DMS153 treated with DMSO at 0.1 percent for 48 hours (cell line): Measurements from ENCODE around the gene MTERF1.
"Not testable (repeated sequence)": the region's sequence is repeated elsewhere in the genome, so short reads cannot be mapped to it uniquely, and the experiment has no call there.

ENCODE experiments used
- DNase-seq: peaks from one replicate; lab custom pipeline; 2025; ENCODE audit not compliant: unreplicated experiment; lab: John Stamatoyannopoulos, UW

MTERF1 gene

GRCh38 chr7:91880413-91881241 is at the start of gene MTERF1:
Gene MTERF1 (minus strand): TSS chr7:91880702. CDS start chr7:91880083, 619 bp downstream.
- peak; percentile 88 for DNase-seq

GRCh38 chr7:91929463-91929862 is 49.0 kb upstream of the MTERF1 start:
- DNase-seq, result no peak

- no peak for DNase-seq
Measured at GRCh38 chr7:91927912-91928311, 47.4 kb upstream of the MTERF1 start.

- no peak for DNase-seq
Measured at GRCh38 chr7:91922857-91923256, 42.4 kb upstream of the MTERF1 start.

- no peak for DNase-seq
Measured at GRCh38 chr7:91918356-91918755, 37.9 kb upstream of the MTERF1 start.

- DNase-seq, result no peak
Measured at GRCh38 chr7:91916051-91916440, 35.5 kb upstream of the MTERF1 start.

GRCh38 chr7:91915401-91916050 is 35.0 kb upstream of the MTERF1 start:
- DNase-seq, result no peak

- DNase-seq, result no peak
Measured at GRCh38 chr7:91913612-91914011, 33.1 kb upstream of the MTERF1 start.

GRCh38 chr7:91912494-91912893 is 32.0 kb upstream of the MTERF1 start:
- no peak for DNase-seq

- no peak for DNase-seq
Measured at GRCh38 chr7:91911121-91911520, 30.6 kb upstream of the MTERF1 start.

- DNase-seq, result no peak
Measured at GRCh38 chr7:91910171-91910570, 29.7 kb upstream of the MTERF1 start.

- no peak for DNase-seq
Measured at GRCh38 chr7:91899563-91899962, 19.1 kb upstream of the MTERF1 start.

- DNase-seq, result no peak
Measured at GRCh38 chr7:91898240-91898992, 17.9 kb upstream of the MTERF1 start.

- no peak for DNase-seq
Measured at GRCh38 chr7:91894781-91895480, 14.4 kb upstream of the MTERF1 start.

GRCh38 chr7:91893699-91894098 is 13.2 kb upstream of the MTERF1 start:
- not testable (repeated sequence) for DNase-seq

GRCh38 chr7:91892821-91893340 is 12.4 kb upstream of the MTERF1 start:
- no peak for DNase-seq

GRCh38 chr7:91892099-91892705 is 11.7 kb upstream of the MTERF1 start:
- no peak for DNase-seq

GRCh38 chr7:91888271-91889175 is 8.0 kb upstream of the MTERF1 start:
- DNase-seq, result not testable (repeated sequence)
